ENCODE data around the gene RERE.
A peak's percentile ranks its signal among the peaks of the same experiment; 100 is the strongest.

RERE gene

GRCh38 chr1:8431784-8432183, 385.7 kb downstream of the RERE start:
- no peak for DNase-seq

- no peak for DNase-seq
These were observed 386.4 kb downstream of the RERE start for GRCh38 chr1:8431019-8431418.

GRCh38 chr1:8430476-8430875, 387.0 kb downstream of the RERE start:
- DNase-seq, result no peak

- DNase-seq, result no peak
These were observed 387.8 kb downstream of the RERE start for GRCh38 chr1:8429549-8430110.

GRCh38 chr1:8428441-8428840, 389.0 kb downstream of the RERE start:
- no peak for DNase-seq

- peak in 6 of 58 donors; percentile 19 to 46 (median 25) for DNase-seq
These were observed 389.5 kb downstream of the RERE start for GRCh38 chr1:8427986-8428385.

- peak in 1 of 58 donors; percentile 27 for DNase-seq
These were observed 389.9 kb downstream of the RERE start for GRCh38 chr1:8427493-8427892.

- no peak for DNase-seq
These were observed 390.4 kb downstream of the RERE start for GRCh38 chr1:8426996-8427395.

GRCh38 chr1:8425781-8426161, 391.7 kb downstream of the RERE start:
- no peak for DNase-seq

GRCh38 chr1:8425150-8425780, 392.2 kb downstream of the RERE start:
- no peak for DNase-seq

GRCh38 chr1:8424539-8425116, 392.8 kb downstream of the RERE start:
- peak in 9 of 58 donors; percentile 21 to 61 (median 37) for DNase-seq

- peak in 11 of 58 donors; percentile 23 to 68 (median 46) for DNase-seq
These were observed 393.5 kb downstream of the RERE start for GRCh38 chr1:8423692-8424538.

GRCh38 chr1:8423269-8423691, 394.2 kb downstream of the RERE start:
- DNase-seq, result peak in 13 of 58 donors; percentile 22 to 68 (median 35)

- peak in 8 of 58 donors; percentile 23 to 60 (median 42) for DNase-seq
These were observed 394.8 kb downstream of the RERE start for GRCh38 chr1:8422510-8423268.

- DNase-seq, result peak in 1 of 58 donors; percentile 9
These were observed 395.7 kb downstream of the RERE start for GRCh38 chr1:8421721-8422120.

GRCh38 chr1:8420318-8420717, 397.1 kb downstream of the RERE start:
- no peak for DNase-seq

GRCh38 chr1:8419861-8420260, 397.6 kb downstream of the RERE start:
- DNase-seq, result no peak

- DNase-seq, result peak in 2 of 58 donors; percentile 38 to 48
These were observed 398.3 kb downstream of the RERE start for GRCh38 chr1:8419172-8419571.

- DNase-seq, result no peak
These were observed 399.1 kb downstream of the RERE start for GRCh38 chr1:8418301-8418700.

GRCh38 chr1:8417625-8418024, 399.8 kb downstream of the RERE start:
- DNase-seq, result no peak

- DNase-seq, result no peak
These were observed 400.6 kb downstream of the RERE start for GRCh38 chr1:8416881-8417280.

All from anterior cingulate cortex (tissue), 58 donors.